Measurements from ENCODE around the gene VKORC1.

The VKORC1 gene

GRCh38 chr16:31083556-31083955 lies 11.0 kb downstream of the VKORC1 start:
- TF ChIP-seq GATA3 (IDR thresholded peaks at IDR 0.05; ENCODE audit: low read depth, low read length) (no peak), GATA2 (IDR thresholded peaks at IDR 0.05; ENCODE audit: low read depth, low read length) (no peak)

- no peak for TF ChIP-seq GATA3 (IDR thresholded peaks at IDR 0.05; ENCODE audit: low read depth, low read length)
- TF ChIP-seq GATA2 (IDR thresholded peaks at IDR 0.05; ENCODE audit: low read depth, low read length): no peak
These were observed 11.5 kb downstream of the VKORC1 start for GRCh38 chr16:31083081-31083480.

- TF ChIP-seq GATA3 (IDR thresholded peaks at IDR 0.05; ENCODE audit: low read depth, low read length) (no peak), GATA2 (IDR thresholded peaks at IDR 0.05; ENCODE audit: low read depth, low read length) (no peak)
These were observed 12.1 kb downstream of the VKORC1 start for GRCh38 chr16:31082368-31083045.

GRCh38 chr16:31081428-31082351 lies 12.9 kb downstream of the VKORC1 start:
- TF ChIP-seq GATA2 (IDR thresholded peaks at IDR 0.05; ENCODE audit: low read depth, low read length): no peak
- TF ChIP-seq GATA3 (IDR thresholded peaks at IDR 0.05; ENCODE audit: low read depth, low read length): no peak

GRCh38 chr16:31080756-31081419 lies 13.7 kb downstream of the VKORC1 start:
- TF ChIP-seq GATA3 (IDR thresholded peaks at IDR 0.05; ENCODE audit: low read depth, low read length): no peak
- no peak for TF ChIP-seq GATA2 (IDR thresholded peaks at IDR 0.05; ENCODE audit: low read depth, low read length)

GRCh38 chr16:31080035-31080629 lies 14.5 kb downstream of the VKORC1 start:
- TF ChIP-seq GATA2 (IDR thresholded peaks at IDR 0.05; ENCODE audit: low read depth, low read length) (no peak), GATA3 (IDR thresholded peaks at IDR 0.05; ENCODE audit: low read depth, low read length) (no peak)

- TF ChIP-seq GATA2 (IDR thresholded peaks at IDR 0.05; ENCODE audit: low read depth, low read length): no peak
- no peak for TF ChIP-seq GATA3 (IDR thresholded peaks at IDR 0.05; ENCODE audit: low read depth, low read length)
These were observed 15.2 kb downstream of the VKORC1 start for GRCh38 chr16:31079342-31079944.

- no peak for TF ChIP-seq GATA2 (IDR thresholded peaks at IDR 0.05; ENCODE audit: low read depth, low read length)
- no peak for TF ChIP-seq GATA3 (IDR thresholded peaks at IDR 0.05; ENCODE audit: low read depth, low read length)
These were observed 15.8 kb downstream of the VKORC1 start for GRCh38 chr16:31078597-31079341.

- TF ChIP-seq GATA3 (IDR thresholded peaks at IDR 0.05; ENCODE audit: low read depth, low read length) (no peak), GATA2 (IDR thresholded peaks at IDR 0.05; ENCODE audit: low read depth, low read length) (no peak)
These were observed 16.8 kb downstream of the VKORC1 start for GRCh38 chr16:31077592-31078396.

- TF ChIP-seq GATA3 (IDR thresholded peaks at IDR 0.05; ENCODE audit: low read depth, low read length) (no peak), GATA2 (IDR thresholded peaks at IDR 0.05; ENCODE audit: low read depth, low read length) (no peak)
These were observed 17.6 kb downstream of the VKORC1 start for GRCh38 chr16:31077024-31077423.

GRCh38 chr16:31076319-31076718 lies 18.3 kb downstream of the VKORC1 start:
- TF ChIP-seq GATA3 (IDR thresholded peaks at IDR 0.05; ENCODE audit: low read depth, low read length) (no peak), GATA2 (IDR thresholded peaks at IDR 0.05; ENCODE audit: low read depth, low read length) (no peak)

GRCh38 chr16:31074814-31075183 lies 19.8 kb downstream of the VKORC1 start:
- TF ChIP-seq GATA2 (IDR thresholded peaks at IDR 0.05; ENCODE audit: low read depth, low read length) (no peak), GATA3 (IDR thresholded peaks at IDR 0.05; ENCODE audit: low read depth, low read length) (no peak)

Data from SH-SY5Y (cell line).